PC-9 (cell line): Measurements from ENCODE around the gene TAGAP. TPM values are rescaled to one million over a fixed set of nuclear protein-coding genes. Genes with fewer than 3 reads are reported as not detected.
"Not testable (repeated sequence)": the region's sequence is repeated elsewhere in the genome, so short reads cannot be mapped to it uniquely, and the experiment has no call there.

ENCODE experiments used
- BruUV-seq: library from RNA; stranded (reverse); fragments of 400-500 nt; replicated peaks from 2 replicates; lab custom pipeline; 2021; lab: Mats Ljungman, UMichigan
- CTCF ChIA-PET: fragments of 300-600 bp; sonication (Branson Sonifier 250); formaldehyde crosslinking; loops from one replicate; lab custom pipeline; 2022; ENCODE audit warnings: antibody characterized with exemption; lab: Charles Lee
- POLR2A ChIA-PET: fragments of 300-600 bp; sonication (Branson Sonifier 250); formaldehyde crosslinking; loops from one replicate; lab custom pipeline; 2022; ENCODE audit warnings: antibody characterized with exemption; ENCODE audit not compliant: unreplicated experiment; lab: Charles Lee
- DNase-seq, 2 experiments: peaks; one replicate each; pipeline versions ENCODE4 v3.0.0 to v3.0.0-alpha.2; 2015 to 2022; ENCODE audit warnings: mixed read lengths in 1 of 2
- H2AFZ ChIP-seq: fragments of 200-600 bp; sonication (generic); 2 replicates; pipeline ENCODE4 v1.8.1; 2017; ENCODE audit warnings: antibody characterized with exemption
- H3F3A ChIP-seq: fragments of 200-600 bp; sonication (generic); 2 replicates; pipeline ENCODE4 v1.8.1; 2017; ENCODE audit warnings: antibody characterized with exemption, mild to moderate bottlenecking, low read depth; ENCODE audit not compliant: insufficient read depth
- H3K27ac ChIP-seq: fragments of 200-600 bp; sonication (generic); 2 replicates; pipeline ENCODE4 v1.6.1; 2016; ENCODE audit warnings: mixed run types
- H3K27me3 ChIP-seq: fragments of 200-600 bp; sonication (generic); 2 replicates; pipeline ENCODE4 v1.6.1; 2016; ENCODE audit warnings: low read depth, mixed run types; ENCODE audit not compliant: insufficient read depth
- H3K36me3 ChIP-seq: fragments of 200-600 bp; sonication (generic); 2 replicates; pipeline ENCODE4 v1.6.1; 2016; ENCODE audit warnings: low read depth, mixed run types
- H3K4me1 ChIP-seq: fragments of 200-600 bp; sonication (generic); replicated peaks from 2 replicates; pipeline ENCODE4 v1.6.1; 2016; ENCODE audit warnings: mixed run types; ENCODE audit not compliant: insufficient read depth
- H3K4me2 ChIP-seq: fragments of 200-600 bp; sonication (generic); 2 replicates; pipeline ENCODE4 v1.6.1; 2017; ENCODE audit warnings: mixed run types
- H3K4me3 ChIP-seq: fragments of 200-600 bp; sonication (generic); 2 replicates; pipeline ENCODE4 v1.6.1; 2016; ENCODE audit warnings: mixed run types
- H3K79me2 ChIP-seq: fragments of 200-600 bp; sonication (generic); 2 replicates; pipeline ENCODE4 v1.6.1; 2017; ENCODE audit warnings: low read depth, mixed run types
- H3K9me2 ChIP-seq: fragments of 200-600 bp; sonication (generic); 2 replicates; pipeline ENCODE4 v1.8.1; 2017; ENCODE audit warnings: mild to moderate bottlenecking; ENCODE audit not compliant: insufficient read depth
- H3K9me3 ChIP-seq: fragments of 200-600 bp; sonication (generic); 2 replicates; pipeline ENCODE4 v1.8.1; 2016; ENCODE audit warnings: low read depth; ENCODE audit not compliant: insufficient read depth
- H4K20me1 ChIP-seq: fragments of 200-600 bp; sonication (generic); 2 replicates; pipeline ENCODE4 v1.8.1; 2017; ENCODE audit not compliant: insufficient read depth
- CTCF ChIP-seq: fragments of 200-600 bp; sonication (generic); conservative IDR thresholded peaks from 2 replicates; pipeline ENCODE4 v1.6.1; 2017; ENCODE audit warnings: mixed run types, antibody characterized with exemption, mild to moderate bottlenecking, moderate library complexity
- EZH2 ChIP-seq: fragments of 200-600 bp; sonication (generic); IDR thresholded peaks from 2 replicates; pipeline ENCODE4 v1.8.0; 2017; ENCODE audit warnings: antibody characterized with exemption, low read depth
- intact Hi-C: fragments of 100-400 bp; cut with micrococcal nuclease; formaldehyde crosslinking; loops from one replicate; pipeline ENCODE4 v1.10.0; 2022; ENCODE audit not compliant: unreplicated experiment
- total RNA-seq: library from RNA; stranded (reverse); gene quantifications from 2 replicates; pipeline ENCODE4 v1.2.3, GENCODE V29; 2021

TAGAP gene
- total RNA-seq, 1 experiment from 2014 or later, result not detected

- H3K9me2 ChIP-seq, result no peaks in the 10 kb centered on the region; the same call in 1 of the 2 replicates
- CTCF ChIA-PET, result no interaction called here
- no peak overlapping the region for H3K4me3 ChIP-seq
- no peaks in the 10 kb centered on the region for H3K4me1 ChIP-seq
- DNase-seq, result no peak
- H3K36me3 ChIP-seq, result no peaks in the 10 kb centered on the region
- H3K4me2 ChIP-seq, result no peak overlapping the region
- TF ChIP-seq CTCF (no peak), EZH2 (no peak)
- intact Hi-C loops, result no loop called here
- no peak overlapping the region for H3K27ac ChIP-seq
- H4K20me1 ChIP-seq, result no peaks in the 10 kb centered on the region
- no peaks in the 10 kb centered on the region for H3K79me2 ChIP-seq
- no peaks in the 10 kb centered on the region for H3K9me3 ChIP-seq
- POLR2A ChIA-PET, result no interaction called here
- H3F3A ChIP-seq, result no peaks in the 10 kb centered on the region
- BruUV-seq, result no TSS peak
- H3K27me3 ChIP-seq, result no peaks in the 10 kb centered on the region
- no peak overlapping the region for H2AFZ ChIP-seq
These were observed 30.4 kb downstream of the TAGAP start for GRCh38 chr6:159014406-159014805.

- no TSS peak for BruUV-seq
These were observed 31.6 kb downstream of the TAGAP start for GRCh38 chr6:159013229-159013628.

GRCh38 chr6:159012201-159012600, 32.6 kb downstream of the TAGAP start:
- Histone ChIP-seq H4K20me1 (no peaks in the 10 kb centered on the region), H2AFZ (no peak overlapping the region), H3K9me2 (no peaks in the 10 kb centered on the region; the same call in 1 of the 2 replicates), H3K9me3 (no peaks in the 10 kb centered on the region), H3K79me2 (no peaks in the 10 kb centered on the region), H3K4me3 (no peak overlapping the region), H3K27ac (no peak overlapping the region), H3F3A (no peaks in the 10 kb centered on the region), H3K4me2 (no peak overlapping the region), H3K36me3 (no peaks in the 10 kb centered on the region), H3K4me1 (no peaks in the 10 kb centered on the region), H3K27me3 (no peaks in the 10 kb centered on the region)
- intact Hi-C loops, result no loop called here
- CTCF ChIA-PET, result interaction anchor here (0.7 kb wide), 1 partner anchor 487 kb away, joined by 6 read pairs; no protein-coding TSS in a partner anchor
- no peak for TF ChIP-seq CTCF
- no peak for TF ChIP-seq EZH2
- POLR2A ChIA-PET, result no interaction called here
- no peak for DNase-seq
- no TSS peak for BruUV-seq

More at GRCh38 chr6:159013229-159013628, 31.6 kb downstream of the TAGAP start:
- H3K4me1 ChIP-seq, result no peaks in the 10 kb centered on the region
- no peak for DNase-seq
- no peaks in the 10 kb centered on the region for H4K20me1 ChIP-seq
- ChIA-PET POLR2A (no interaction called here), CTCF (interaction anchor here (0.6 kb wide), 1 partner anchor 392 kb away, joined by 6 read pairs; no protein-coding TSS in a partner anchor)
- H3K4me3 ChIP-seq, result no peak overlapping the region
- intact Hi-C loops, result no loop called here
- no peaks in the 10 kb centered on the region for H3F3A ChIP-seq
- no peak overlapping the region for H3K27ac ChIP-seq
- H2AFZ ChIP-seq, result no peak overlapping the region
- no peak overlapping the region for H3K4me2 ChIP-seq
- H3K79me2 ChIP-seq, result no peaks in the 10 kb centered on the region
- no peaks in the 10 kb centered on the region for H3K9me3 ChIP-seq
- no peaks in the 10 kb centered on the region for H3K27me3 ChIP-seq
- TF ChIP-seq EZH2, result no peak
- TF ChIP-seq CTCF, result no peak
- no peaks in the 10 kb centered on the region for H3K36me3 ChIP-seq
- H3K9me2 ChIP-seq, result no peaks in the 10 kb centered on the region; the same call in 1 of the 2 replicates

- BruUV-seq, H3K79me2 ChIP-seq, H4K20me1 ChIP-seq, H3K36me3 ChIP-seq, H2AFZ ChIP-seq, H3K27me3 ChIP-seq, intact Hi-C loops, H3K27ac ChIP-seq, H3K4me2 ChIP-seq, H3K4me3 ChIP-seq, H3K4me1 ChIP-seq, CTCF ChIA-PET, H3K9me3 ChIP-seq, H3K9me2 ChIP-seq, DNase-seq, H3F3A ChIP-seq: not testable (repeated sequence)
- POLR2A ChIA-PET, result interaction anchor here (0.6 kb wide), 1 partner anchor 8 kb away, joined by 32 read pairs; no protein-coding TSS in a partner anchor
These were observed 34.7 kb downstream of the TAGAP start for GRCh38 chr6:159010037-159010612.
